ENCODE data around the gene ABHD11.

Gene ABHD11

GRCh38 chr7:73707045-73707631 is 31.5 kb downstream of the ABHD11 start:
- no peak for TF ChIP-seq CTCF (conservative IDR thresholded peaks at IDR 0.05; ENCODE audit: low read depth, low read length)
- no peak for DNase-seq (ENCODE audit: low read depth)
- H3K4me3 ChIP-seq (ENCODE audit: low read depth, low read length): no peak overlapping the region

GRCh38 chr7:73706126-73707044 is 32.2 kb downstream of the ABHD11 start:
- H3K4me3 ChIP-seq (ENCODE audit: low read depth, low read length): no peak overlapping the region
- peak; percentile 43 for DNase-seq (ENCODE audit: low read depth)
- TF ChIP-seq CTCF (conservative IDR thresholded peaks at IDR 0.05; ENCODE audit: low read depth, low read length): no peak

GRCh38 chr7:73705551-73705920 is 33.1 kb downstream of the ABHD11 start:
- no peak for DNase-seq (ENCODE audit: low read depth)
- no peak for TF ChIP-seq CTCF (conservative IDR thresholded peaks at IDR 0.05; ENCODE audit: low read depth, low read length)
- H3K4me3 ChIP-seq (ENCODE audit: low read depth, low read length): no peak overlapping the region

- TF ChIP-seq CTCF (conservative IDR thresholded peaks at IDR 0.05; ENCODE audit: low read depth, low read length): no peak
- DNase-seq (ENCODE audit: low read depth): peak; percentile 86
- H3K4me3 ChIP-seq (ENCODE audit: low read depth, low read length): no peak overlapping the region
Measured at GRCh38 chr7:73704640-73705550, 33.7 kb downstream of the ABHD11 start.

DNA sequence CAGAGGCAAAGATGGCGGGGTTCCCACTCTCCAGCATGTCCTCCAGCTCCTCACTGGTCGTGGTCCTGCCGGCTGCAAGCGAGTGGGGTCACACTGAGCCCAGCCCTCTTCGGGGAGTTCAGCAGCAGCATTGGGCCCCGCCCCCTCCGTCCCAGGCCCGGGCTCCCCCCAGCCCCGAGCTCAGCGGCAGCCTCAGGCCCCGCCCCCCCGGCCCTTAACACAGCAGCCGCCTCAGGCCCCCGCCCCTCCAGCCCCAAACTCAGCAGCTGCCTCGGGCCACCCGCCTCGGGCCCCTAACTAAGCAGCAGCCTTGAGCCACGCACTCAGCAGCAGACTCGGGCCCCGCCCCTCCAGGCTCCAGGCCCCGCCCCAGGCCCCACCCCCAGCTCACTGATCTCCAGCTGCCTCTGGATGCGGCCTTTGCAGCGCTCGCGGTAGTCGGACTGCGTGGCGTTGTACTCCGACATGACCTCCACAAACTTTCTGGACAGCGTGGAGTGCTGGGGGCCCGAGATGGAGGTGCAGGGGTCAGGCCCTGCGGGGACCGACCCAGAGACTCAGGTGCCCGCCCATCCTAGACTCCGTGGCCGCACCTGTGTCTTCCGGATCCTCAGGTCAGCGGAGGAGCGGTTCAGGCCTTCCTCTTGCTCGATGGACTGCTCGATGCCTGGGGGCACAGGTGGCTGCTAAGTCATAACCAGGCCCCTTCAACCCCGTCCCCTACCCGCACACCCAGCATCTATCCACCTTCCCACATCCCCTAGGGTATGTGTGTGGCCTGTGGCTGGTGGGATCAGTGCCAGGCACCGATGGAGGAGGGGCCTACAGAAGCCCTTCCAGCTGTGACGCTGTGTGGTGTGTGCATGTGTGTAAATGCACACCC is 34.6 kb downstream of the ABHD11 start:
- DNase-seq (ENCODE audit: low read depth): peak; percentile 81
- TF ChIP-seq CTCF (conservative IDR thresholded peaks at IDR 0.05; ENCODE audit: low read depth, low read length): no peak
- peak overlapping the region; percentile 11 for H3K4me3 ChIP-seq (ENCODE audit: low read depth, low read length)

GRCh38 chr7:73703225-73703624 is 35.4 kb downstream of the ABHD11 start:
- TF ChIP-seq CTCF (conservative IDR thresholded peaks at IDR 0.05; ENCODE audit: low read depth, low read length): no peak
- no peak for DNase-seq (ENCODE audit: low read depth)
- no peak overlapping the region for H3K4me3 ChIP-seq (ENCODE audit: low read depth, low read length)
